Keratinocyte (primary cell): ENCODE results near the gene MFRP. TPM values are rescaled to one million over a fixed set of nuclear protein-coding genes. Genes with fewer than 3 reads are reported as not detected.
A peak's percentile ranks its signal among the peaks of the same experiment; 100 is the strongest.

ENCODE experiments used
- DNase-seq: peaks from one replicate; pipeline ENCODE4 v3.0.0-alpha.2; 2011; ENCODE audit warnings: low read depth, missing footprints, low spot score
- FAIRE-seq: peaks from 2 replicates; lab custom pipeline; 2011; peaks lifted over from hg19 to GRCh38; lab: Jason Lieb, UNC
- H2AFZ ChIP-seq: 2 replicates; pipeline ENCODE4 v1.6.0; 2012; ENCODE audit warnings: low read length, control low read depth, inconsistent platforms; ENCODE audit not compliant: control insufficient read depth
- H3K27ac ChIP-seq: 2 replicates; pipeline ENCODE4 v1.5.1; 2011; ENCODE audit warnings: low read length; ENCODE audit not compliant: control insufficient read depth, insufficient read depth
- H3K27me3 ChIP-seq: 3 replicates; pipeline ENCODE4 v1.6.0; 2011; ENCODE audit warnings: low read length; ENCODE audit not compliant: control insufficient read depth, insufficient read depth; ENCODE audit errors: extremely low read depth
- H3K36me3 ChIP-seq, 2 experiments: 2 replicates in 1 of 2; 3 replicates in 1 of 2; pipeline ENCODE4 v1.5.1; 2011; ENCODE audit warnings: low read length in 2 of 2, mild to moderate bottlenecking in 1 of 2; ENCODE audit not compliant: control insufficient read depth in 2 of 2, insufficient read depth in 2 of 2; ENCODE audit errors: extremely low read depth in 1 of 2
- H3K4me1 ChIP-seq: 3 replicates; pipeline ENCODE4 v1.5.1; 2011; ENCODE audit warnings: low read length; ENCODE audit not compliant: control insufficient read depth, insufficient read depth; ENCODE audit errors: extremely low read depth
- H3K4me2 ChIP-seq: 3 replicates; pipeline ENCODE4 v1.6.0; 2011; ENCODE audit warnings: low read depth, low read length; ENCODE audit not compliant: control insufficient read depth, insufficient read depth; ENCODE audit errors: extremely low read depth
- H3K4me3 ChIP-seq, 3 experiments: fragments of 200-600 bp in 1 of 3; sonication (generic) in 1 of 3; 2 replicates in 2 of 3; 3 replicates in 1 of 3; pipeline ENCODE4 v1.5.1; 2011 to 2016; ENCODE audit warnings: low read length in 3 of 3, mild to moderate bottlenecking in 3 of 3, control low read depth in 2 of 3, inconsistent platforms in 1 of 3, low read depth in 1 of 3, mixed read lengths in 1 of 3, mixed run types in 1 of 3, moderate library complexity in 1 of 3; ENCODE audit not compliant: control insufficient read depth in 2 of 3, insufficient read depth in 2 of 3; ENCODE audit errors: extremely low read depth in 1 of 3
- H3K79me2 ChIP-seq: 2 replicates; pipeline ENCODE4 v1.6.0; 2012; ENCODE audit warnings: low read length; ENCODE audit not compliant: control insufficient read depth, insufficient read depth
- H3K9ac ChIP-seq: 3 replicates; pipeline ENCODE4 v1.6.0; 2011; ENCODE audit warnings: low read length; ENCODE audit not compliant: control insufficient read depth, insufficient read depth; ENCODE audit errors: extremely low read depth
- H3K9me1 ChIP-seq: 3 replicates; pipeline ENCODE4 v1.6.0; 2011; ENCODE audit warnings: low read length; ENCODE audit not compliant: control insufficient read depth, insufficient read depth; ENCODE audit errors: extremely low read depth
- H3K9me3 ChIP-seq: 2 replicates; pipeline ENCODE4 v1.5.1; 2012; ENCODE audit warnings: low read depth, low read length; ENCODE audit not compliant: control insufficient read depth
- H4K20me1 ChIP-seq: 3 replicates; pipeline ENCODE4 v1.6.0; 2011; ENCODE audit warnings: low read length; ENCODE audit not compliant: control insufficient read depth, insufficient read depth; ENCODE audit errors: extremely low read depth
- CTCF ChIP-seq, 3 experiments: IDR thresholded peaks in 1 of 3; conservative IDR thresholded peaks in 1 of 3; optimal IDR thresholded peaks in 1 of 3; 2 replicates in 2 of 3; 3 replicates in 1 of 3; pipeline versions ENCODE3 to v1.5.1; 2011; ENCODE audit warnings: low read length in 3 of 3, mild to moderate bottlenecking in 3 of 3, moderate library complexity in 2 of 3, control low read depth in 1 of 3, inconsistent platforms in 1 of 3; ENCODE audit not compliant: insufficient read depth in 2 of 3; ENCODE audit errors: extremely low read depth in 1 of 3
- EZH2 ChIP-seq: IDR thresholded peaks from one replicate; pipeline ENCODE4 v1.6.1; 2012; ENCODE audit warnings: inconsistent platforms, mild to moderate bottlenecking, low read length, moderate library complexity
- dilution Hi-C: fragments of 300-500 bp; cut with MboI; formaldehyde crosslinking; loops from one replicate; pipeline ENCODE4 v1.7.0; 2020; ENCODE audit warnings: low sequenced_read_pairs; ENCODE audit not compliant: extremely low pct_ligation_motif_present
- polyA plus RNA-seq, 5 experiments: library from polyadenylated mRNA; depleted of rRNA in 3 of 5; stranded (reverse) in 3 of 5; stranded (forward) in 1 of 5; unstranded in 1 of 5; fragments of >200 nt; gene quantifications; 1 replicate in 1 of 5; 2 replicates in 3 of 5; 3 replicates in 1 of 5; pipeline versions ENCODE4 v1.2.1 to v1.2.3, GENCODE V29; 2011 to 2012; ENCODE audit warnings: missing spikeins in 2 of 5, low read depth in 1 of 5, low replicate concordance in 1 of 5

MFRP gene
- polyA plus RNA-seq, 1 donor (not counting 4 experiments of a cell fraction or from before 2014, with no cell fraction given), result not detected

DNA sequence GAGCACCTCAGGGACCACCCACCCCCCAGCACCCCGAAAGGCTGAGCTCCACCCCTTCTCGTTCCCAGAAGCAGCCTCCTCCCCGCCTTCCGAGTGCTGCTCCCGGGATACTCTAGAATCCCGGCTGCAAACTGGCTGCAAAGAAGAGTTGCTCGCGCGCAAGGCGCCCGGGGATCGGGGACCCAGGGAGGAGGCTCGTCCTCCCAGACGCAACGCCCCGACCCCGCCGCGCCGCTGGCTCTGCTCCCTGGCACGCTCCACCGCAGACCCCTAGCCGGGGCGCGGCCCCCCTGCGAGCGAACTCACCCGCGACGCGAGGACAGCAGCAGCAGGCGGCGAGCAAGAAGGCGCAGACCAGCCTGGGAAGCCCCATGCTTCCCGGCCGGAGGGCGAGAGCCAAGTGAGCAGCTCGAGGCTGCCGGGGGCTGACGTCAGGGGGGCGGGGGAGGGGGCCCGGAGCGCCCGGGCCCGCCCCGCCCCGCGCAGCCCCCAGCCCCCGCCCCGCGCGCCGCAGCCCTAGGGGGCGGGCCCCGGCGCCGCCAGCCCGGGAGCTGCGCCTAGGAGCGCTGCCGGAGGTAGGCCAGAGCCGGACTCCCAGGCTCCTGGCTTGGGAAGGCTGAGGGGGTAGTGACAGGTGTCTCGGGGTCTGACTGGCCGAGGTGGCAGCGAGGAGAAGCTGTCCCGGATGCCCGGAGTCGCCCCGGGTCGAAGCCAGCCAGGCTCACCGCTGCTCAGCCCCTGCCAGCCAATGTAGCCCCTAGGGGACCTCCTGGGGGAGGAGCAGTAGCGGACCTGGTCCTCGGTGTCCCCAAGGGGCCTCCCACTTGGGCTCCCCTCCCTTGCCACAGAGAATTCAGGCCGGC is 29.5 kb downstream of the MFRP start, which contains the start of gene MCAM:
TSS of gene MCAM (minus strand) at position 402 of the 863 bp plus-strand sequence. CDS start at position 373, 29 bp downstream.
- Histone ChIP-seq H3K4me2 (peak within 1 kb of the TSS; percentile 93), H4K20me1 (no peaks in the 10 kb centered on the region), H3K4me1 (peaks cover 42% of the 10 kb centered on the region), H3K9me1 (no peaks in the 10 kb centered on the region), H2AFZ (peak within 1 kb of the TSS; percentile 33), H3K79me2 (no peaks in the 10 kb centered on the region), H3K36me3 (peaks cover 0 to 2% of the 10 kb centered on the region in 2 experiments), H3K9ac (peak within 1 kb of the TSS; percentile 37), H3K9me3 (no peaks in the 10 kb centered on the region), H3K27me3 (peaks cover 6% of the 10 kb centered on the region), H3K4me3 (peak within 1 kb of the TSS; percentile 34 to 65 (median 64)), H3K27ac (no peak within 1 kb of the TSS)
- dilution Hi-C loops, result no loop called here
- FAIRE-seq (no peak), DNase-seq (no peak)
- TF ChIP-seq EZH2, result no peak

GRCh38 chr11:119316016-119316728 is 30.3 kb downstream of the MFRP start:
- Histone ChIP-seq H4K20me1 (no peaks in the 10 kb centered on the region), H3K9me1 (no peaks in the 10 kb centered on the region), H3K9ac (peak overlapping the region; percentile 37), H3K4me3 (peak overlapping the region; percentile 34 to 65 (median 64)), H2AFZ (peak overlapping the region; percentile 33), H3K4me2 (peak overlapping the region; percentile 93), H3K79me2 (no peaks in the 10 kb centered on the region), H3K27me3 (peaks cover 6% of the 10 kb centered on the region), H3K36me3 (peaks cover 0 to 2% of the 10 kb centered on the region in 2 experiments), H3K9me3 (no peaks in the 10 kb centered on the region), H3K27ac (no peak overlapping the region), H3K4me1 (peaks cover 38% of the 10 kb centered on the region)
- TF ChIP-seq EZH2 (no peak), CTCF (optimal IDR thresholded peaks at IDR 0.05 in 1 of 3, IDR thresholded peaks at IDR 0.05 in 1 of 3, conservative IDR thresholded peaks at IDR 0.05 in 1 of 3; ENCODE audit: extremely low read depth in 1 of 3, insufficient read depth in 2 of 3, low read length in 3 of 3) (no peak)
- DNase-seq (no peak), FAIRE-seq (no peak)
- dilution Hi-C loops, result no loop called here
